SK-N-SH treated with all-trans-retinoic acid at 6 μM for 48 hours (cell line): Measurements from ENCODE around the gene ST6GAL1.

ENCODE experiments used
- ARNTL ChIP-seq: fragments of 450-650 bp; formaldehyde crosslinking; IDR thresholded peaks from 2 replicates; pipeline ENCODE4 v1.5.0; 2020; ENCODE audit warnings: low read depth, mild to moderate bottlenecking, moderate library complexity, borderline replicate concordance
- CSDC2 ChIP-seq: fragments of 250-450 bp; sonication (Bioruptor Pico); IDR thresholded peaks from 2 replicates; pipeline ENCODE4 v1.5.0; 2020; ENCODE audit warnings: mild to moderate bottlenecking, moderate library complexity
- ESRRG ChIP-seq: fragments of 250-450 bp; sonication (Bioruptor Pico); IDR thresholded peaks from 2 replicates; pipeline ENCODE4 v1.6.1; 2021; ENCODE audit warnings: mild to moderate bottlenecking
- GLIS3 ChIP-seq: fragments of 250-450 bp; sonication (Bioruptor Pico); IDR thresholded peaks from 2 replicates; pipeline ENCODE4 v1.5.0; 2020; ENCODE audit warnings: mild to moderate bottlenecking, moderate library complexity
- OSR1 ChIP-seq: fragments of 250-450 bp; sonication (Bioruptor Pico); IDR thresholded peaks from 2 replicates; pipeline ENCODE4 v1.8.0; 2022; ENCODE audit warnings: moderate library complexity, mild to moderate bottlenecking, inconsistent platforms
- PPARA ChIP-seq: fragments of 250-450 bp; sonication (Bioruptor Pico); IDR thresholded peaks from 2 replicates; pipeline ENCODE4 v1.5.0; 2020; ENCODE audit warnings: mild to moderate bottlenecking, borderline replicate concordance
- RARB ChIP-seq: fragments of 250-450 bp; sonication (Bioruptor Pico); IDR thresholded peaks from 2 replicates; pipeline ENCODE4 v1.8.0; 2021; ENCODE audit warnings: mild to moderate bottlenecking, moderate library complexity
- TOX ChIP-seq: fragments of 250-450 bp; sonication (Bioruptor Pico); IDR thresholded peaks from 2 replicates; pipeline ENCODE4 v1.8.0; 2021; ENCODE audit warnings: mild to moderate bottlenecking, moderate library complexity, borderline replicate concordance
- ZC3H10 ChIP-seq: fragments of 250-450 bp; sonication (Bioruptor Pico); IDR thresholded peaks from 2 replicates; pipeline ENCODE4 v1.5.1; 2021; ENCODE audit warnings: mild to moderate bottlenecking, moderate library complexity
- ZFP3 ChIP-seq: fragments of 250-450 bp; sonication (Bioruptor Pico); IDR thresholded peaks from 2 replicates; pipeline ENCODE4 v1.5.0; 2020; ENCODE audit warnings: mild to moderate bottlenecking, moderate library complexity
- ZFP30 ChIP-seq: fragments of 450-650 bp; formaldehyde crosslinking; IDR thresholded peaks from 2 replicates; pipeline ENCODE4 v1.5.0; 2022; ENCODE audit warnings: mild to moderate bottlenecking, moderate library complexity
- TF ChIP-seq, protein P1 (sequence below): fragments of 250-450 bp; sonication (Bioruptor Pico); IDR thresholded peaks from 2 replicates; pipeline ENCODE4 v1.5.1; 2020; ENCODE audit warnings: low read depth, mild to moderate bottlenecking, moderate library complexity
- TF ChIP-seq, protein P2 (sequence below): fragments of 250-450 bp; sonication (Bioruptor Pico); IDR thresholded peaks from 2 replicates; pipeline ENCODE4 v1.8.0; 2020; ENCODE audit warnings: mild to moderate bottlenecking, moderate library complexity, borderline replicate concordance
- TF ChIP-seq, protein P3 (sequence below): fragments of 250-450 bp; sonication (Bioruptor Pico); IDR thresholded peaks from 2 replicates; pipeline ENCODE4 v1.5.1; 2021; ENCODE audit warnings: mild to moderate bottlenecking, moderate library complexity

DNA sequence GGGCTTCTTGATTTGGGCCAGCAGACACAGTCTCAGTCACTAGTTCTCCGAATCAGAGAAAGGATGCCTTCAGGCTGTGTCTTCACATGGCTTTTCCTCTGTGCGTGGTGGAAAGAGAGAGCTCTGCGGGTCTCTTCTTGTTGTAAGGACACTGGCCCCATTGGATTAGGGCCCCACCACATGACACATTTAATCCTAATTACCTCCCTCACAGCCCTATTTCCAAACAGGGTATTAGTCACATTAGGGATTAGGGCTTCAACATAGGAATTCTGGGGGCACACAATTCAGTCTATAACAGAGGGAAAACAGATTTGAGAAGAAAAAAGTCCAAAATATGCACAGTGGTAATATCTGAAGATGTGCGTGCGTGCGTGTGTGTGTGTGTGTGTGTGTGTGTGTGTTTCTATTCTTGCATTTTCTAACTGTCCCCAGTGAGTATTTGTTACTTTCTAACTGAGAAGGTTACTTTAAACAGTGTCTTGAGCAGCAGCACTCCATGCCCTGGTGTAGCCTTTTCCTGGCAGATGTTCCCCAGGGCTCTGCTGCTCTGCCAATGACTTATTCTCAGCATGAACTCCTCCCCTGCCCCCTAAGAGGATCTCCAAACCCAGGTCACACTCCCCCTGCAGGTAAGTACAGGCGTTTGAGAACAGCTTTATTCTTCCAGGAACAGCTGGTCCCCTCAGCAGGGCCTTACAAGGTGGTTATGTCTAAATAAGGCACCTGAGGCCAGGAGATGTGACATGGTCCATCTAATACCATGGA is 136.1 kb downstream of the ST6GAL1 start:
- TF ChIP-seq, protein P1, sequence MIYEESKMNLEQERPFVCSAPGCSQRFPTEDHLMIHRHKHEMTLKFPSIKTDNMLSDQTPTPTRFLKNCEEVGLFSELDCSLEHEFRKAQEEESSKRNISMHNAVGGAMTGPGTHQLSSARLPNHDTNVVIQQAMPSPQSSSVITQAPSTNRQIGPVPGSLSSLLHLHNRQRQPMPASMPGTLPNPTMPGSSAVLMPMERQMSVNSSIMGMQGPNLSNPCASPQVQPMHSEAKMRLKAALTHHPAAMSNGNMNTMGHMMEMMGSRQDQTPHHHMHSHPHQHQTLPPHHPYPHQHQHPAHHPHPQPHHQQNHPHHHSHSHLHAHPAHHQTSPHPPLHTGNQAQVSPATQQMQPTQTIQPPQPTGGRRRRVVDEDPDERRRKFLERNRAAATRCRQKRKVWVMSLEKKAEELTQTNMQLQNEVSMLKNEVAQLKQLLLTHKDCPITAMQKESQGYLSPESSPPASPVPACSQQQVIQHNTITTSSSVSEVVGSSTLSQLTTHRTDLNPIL (CRISPR knock-in tag), result no peak
- TF ChIP-seq ZFP30 (CRISPR knock-in tag) (no peak), GLIS3 (CRISPR knock-in tag) (no peak), OSR1 (CRISPR knock-in tag) (no peak), ZFP3 (CRISPR knock-in tag) (no peak), ARNTL (CRISPR knock-in tag) (no peak), TOX (no peak), PPARA (no peak), ZC3H10 (CRISPR knock-in tag) (no peak), CSDC2 (CRISPR knock-in tag) (no peak), RARB (no peak), ESRRG (CRISPR knock-in tag) (no peak)
- TF ChIP-seq, protein P2, sequence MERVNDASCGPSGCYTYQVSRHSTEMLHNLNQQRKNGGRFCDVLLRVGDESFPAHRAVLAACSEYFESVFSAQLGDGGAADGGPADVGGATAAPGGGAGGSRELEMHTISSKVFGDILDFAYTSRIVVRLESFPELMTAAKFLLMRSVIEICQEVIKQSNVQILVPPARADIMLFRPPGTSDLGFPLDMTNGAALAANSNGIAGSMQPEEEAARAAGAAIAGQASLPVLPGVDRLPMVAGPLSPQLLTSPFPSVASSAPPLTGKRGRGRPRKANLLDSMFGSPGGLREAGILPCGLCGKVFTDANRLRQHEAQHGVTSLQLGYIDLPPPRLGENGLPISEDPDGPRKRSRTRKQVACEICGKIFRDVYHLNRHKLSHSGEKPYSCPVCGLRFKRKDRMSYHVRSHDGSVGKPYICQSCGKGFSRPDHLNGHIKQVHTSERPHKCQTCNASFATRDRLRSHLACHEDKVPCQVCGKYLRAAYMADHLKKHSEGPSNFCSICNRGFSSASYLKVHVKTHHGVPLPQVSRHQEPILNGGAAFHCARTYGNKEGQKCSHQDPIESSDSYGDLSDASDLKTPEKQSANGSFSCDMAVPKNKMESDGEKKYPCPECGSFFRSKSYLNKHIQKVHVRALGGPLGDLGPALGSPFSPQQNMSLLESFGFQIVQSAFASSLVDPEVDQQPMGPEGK (CRISPR knock-in tag), result no peak
- TF ChIP-seq, protein P3, sequence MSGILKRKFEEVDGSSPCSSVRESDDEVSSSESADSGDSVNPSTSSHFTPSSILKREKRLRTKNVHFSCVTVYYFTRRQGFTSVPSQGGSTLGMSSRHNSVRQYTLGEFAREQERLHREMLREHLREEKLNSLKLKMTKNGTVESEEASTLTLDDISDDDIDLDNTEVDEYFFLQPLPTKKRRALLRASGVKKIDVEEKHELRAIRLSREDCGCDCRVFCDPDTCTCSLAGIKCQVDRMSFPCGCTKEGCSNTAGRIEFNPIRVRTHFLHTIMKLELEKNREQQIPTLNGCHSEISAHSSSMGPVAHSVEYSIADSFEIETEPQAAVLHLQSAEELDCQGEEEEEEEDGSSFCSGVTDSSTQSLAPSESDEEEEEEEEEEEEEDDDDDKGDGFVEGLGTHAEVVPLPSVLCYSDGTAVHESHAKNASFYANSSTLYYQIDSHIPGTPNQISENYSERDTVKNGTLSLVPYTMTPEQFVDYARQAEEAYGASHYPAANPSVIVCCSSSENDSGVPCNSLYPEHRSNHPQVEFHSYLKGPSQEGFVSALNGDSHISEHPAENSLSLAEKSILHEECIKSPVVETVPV, result no peak
